ENCODE results near the gene GUCY1A2.

- TF ChIP-seq EZH2 (IDR thresholded peaks at IDR 0.05; ENCODE audit: borderline replicate concordance, low read depth, low read length, severe bottlenecking), result no peak
- TF ChIP-seq, protein P1, sequence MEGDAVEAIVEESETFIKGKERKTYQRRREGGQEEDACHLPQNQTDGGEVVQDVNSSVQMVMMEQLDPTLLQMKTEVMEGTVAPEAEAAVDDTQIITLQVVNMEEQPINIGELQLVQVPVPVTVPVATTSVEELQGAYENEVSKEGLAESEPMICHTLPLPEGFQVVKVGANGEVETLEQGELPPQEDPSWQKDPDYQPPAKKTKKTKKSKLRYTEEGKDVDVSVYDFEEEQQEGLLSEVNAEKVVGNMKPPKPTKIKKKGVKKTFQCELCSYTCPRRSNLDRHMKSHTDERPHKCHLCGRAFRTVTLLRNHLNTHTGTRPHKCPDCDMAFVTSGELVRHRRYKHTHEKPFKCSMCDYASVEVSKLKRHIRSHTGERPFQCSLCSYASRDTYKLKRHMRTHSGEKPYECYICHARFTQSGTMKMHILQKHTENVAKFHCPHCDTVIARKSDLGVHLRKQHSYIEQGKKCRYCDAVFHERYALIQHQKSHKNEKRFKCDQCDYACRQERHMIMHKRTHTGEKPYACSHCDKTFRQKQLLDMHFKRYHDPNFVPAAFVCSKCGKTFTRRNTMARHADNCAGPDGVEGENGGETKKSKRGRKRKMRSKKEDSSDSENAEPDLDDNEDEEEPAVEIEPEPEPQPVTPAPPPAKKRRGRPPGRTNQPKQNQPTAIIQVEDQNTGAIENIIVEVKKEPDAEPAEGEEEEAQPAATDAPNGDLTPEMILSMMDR (IDR thresholded peaks at IDR 0.05; ENCODE audit: borderline replicate concordance, extremely low read depth, low read length, poor library complexity, severe bottlenecking), result no peak
Measured at GRCh38 chr11:106694501-106694900, 323.8 kb downstream of the GUCY1A2 start.

All from DND-41 (cell line).